GM19372 (cell line): Measurements from ENCODE around the gene SAMD14.

ENCODE experiments used
- ATAC-seq: cut with Tn5 transposase; IDR thresholded peaks from one replicate; pipeline ENCODE4 v1.9.1; 2021; ENCODE audit warnings: mild to moderate bottlenecking, low read depth, moderate library complexity; ENCODE audit not compliant: unreplicated experiment

SAMD14 gene

GRCh38 chr17:50087246-50087911, 42.6 kb downstream of the SAMD14 start:
- no peak for ATAC-seq

DNA sequence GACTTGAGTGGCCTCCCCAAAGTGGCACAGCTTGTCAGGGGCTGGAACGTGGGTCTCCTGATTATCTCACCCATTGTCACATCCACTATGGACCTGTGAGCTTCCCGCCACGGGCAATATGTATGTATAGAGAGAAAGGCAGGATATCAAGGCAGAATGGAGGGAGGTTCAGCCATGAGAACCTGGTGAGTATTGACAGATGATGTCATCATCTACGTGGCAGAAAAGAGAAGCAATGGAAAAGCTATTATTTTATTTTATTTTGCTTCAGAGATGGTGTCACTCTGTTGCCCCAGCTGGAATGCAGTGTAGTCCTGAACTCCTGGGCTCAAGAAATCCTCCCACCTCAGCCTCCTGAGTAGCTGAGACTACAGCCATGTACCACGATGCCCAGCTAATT, 48.2 kb downstream of the SAMD14 start:
- ATAC-seq = no peak

DNA sequence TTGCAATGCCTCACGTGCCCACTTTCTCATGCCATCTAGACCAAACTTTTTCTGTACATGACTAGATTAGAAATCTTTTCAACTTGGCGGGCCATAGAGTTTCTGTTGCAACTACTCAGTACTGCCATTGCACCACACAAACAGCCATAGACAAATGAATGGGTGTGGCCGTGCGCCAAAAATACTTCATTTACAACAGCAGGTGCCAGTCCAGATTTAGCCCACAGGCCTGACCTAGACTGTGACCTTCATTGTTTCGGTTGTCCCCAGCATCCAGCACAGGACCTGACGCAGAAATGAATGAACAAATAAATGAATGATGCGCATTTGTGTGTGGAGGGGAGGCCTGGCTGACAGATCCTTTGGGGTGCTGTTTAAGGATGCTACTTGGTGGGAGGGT, 49.1 kb downstream of the SAMD14 start:
- ATAC-seq = no peak

GRCh38 chr17:50080096-50080480, 49.9 kb downstream of the SAMD14 start:
- no peak for ATAC-seq

GRCh38 chr17:50079334-50080095, 50.4 kb downstream of the SAMD14 start:
- ATAC-seq = no peak

DNA sequence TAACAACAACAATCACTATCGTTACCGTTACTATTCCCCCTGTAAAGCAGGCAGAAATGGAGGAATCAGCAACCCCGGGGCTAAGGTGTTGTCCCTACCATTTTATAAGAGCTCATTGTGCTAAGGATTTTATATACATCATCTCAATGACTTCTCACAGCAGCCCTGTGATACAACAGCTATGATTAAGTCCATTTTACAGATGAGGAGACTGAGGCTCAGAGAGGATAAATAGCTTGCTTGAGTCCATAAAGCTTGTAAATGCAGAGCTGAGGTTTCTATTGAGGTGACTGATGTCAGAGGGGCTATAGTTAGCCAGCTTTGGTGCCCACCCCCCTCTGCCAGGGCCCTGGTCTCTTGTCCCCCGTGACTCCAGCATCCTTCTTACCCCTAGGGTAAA, 51.5 kb downstream of the SAMD14 start:
- no peak for ATAC-seq

DNA sequence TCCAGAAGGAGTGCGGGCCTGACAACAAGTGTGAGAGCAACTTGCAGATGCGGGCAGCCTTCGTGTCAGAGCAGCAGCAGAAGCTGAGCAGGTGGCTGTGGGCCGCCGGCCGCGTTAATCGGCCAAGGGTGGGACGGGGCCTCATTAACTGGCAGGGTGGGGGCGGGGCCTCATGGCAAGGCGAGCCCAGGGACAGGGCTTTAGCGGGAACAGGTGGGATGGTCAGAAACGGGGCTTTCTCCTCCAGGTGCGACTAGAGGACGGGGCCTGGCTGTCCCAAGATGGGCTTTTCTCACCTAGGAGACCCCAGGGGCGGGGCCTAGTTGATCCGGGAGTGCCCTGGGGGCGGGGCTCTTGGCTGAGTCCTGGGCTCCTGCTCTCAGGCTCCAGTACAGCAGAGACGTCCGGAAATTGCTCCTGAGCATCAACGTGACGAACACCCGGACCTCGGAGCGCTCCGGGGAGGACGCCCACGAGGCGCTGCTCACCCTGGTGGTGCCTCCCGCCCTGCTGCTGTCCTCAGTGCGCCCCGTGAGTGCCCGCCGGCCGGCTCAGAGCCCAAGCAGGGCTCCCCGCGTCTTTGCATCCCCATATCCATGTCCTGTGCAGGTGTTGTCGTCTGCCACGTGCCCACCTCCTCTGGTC, 53.2 kb downstream of the SAMD14 start:
- no peak for ATAC-seq

GRCh38 chr17:50076221-50076590, 53.8 kb downstream of the SAMD14 start:
- ATAC-seq = no peak

DNA sequence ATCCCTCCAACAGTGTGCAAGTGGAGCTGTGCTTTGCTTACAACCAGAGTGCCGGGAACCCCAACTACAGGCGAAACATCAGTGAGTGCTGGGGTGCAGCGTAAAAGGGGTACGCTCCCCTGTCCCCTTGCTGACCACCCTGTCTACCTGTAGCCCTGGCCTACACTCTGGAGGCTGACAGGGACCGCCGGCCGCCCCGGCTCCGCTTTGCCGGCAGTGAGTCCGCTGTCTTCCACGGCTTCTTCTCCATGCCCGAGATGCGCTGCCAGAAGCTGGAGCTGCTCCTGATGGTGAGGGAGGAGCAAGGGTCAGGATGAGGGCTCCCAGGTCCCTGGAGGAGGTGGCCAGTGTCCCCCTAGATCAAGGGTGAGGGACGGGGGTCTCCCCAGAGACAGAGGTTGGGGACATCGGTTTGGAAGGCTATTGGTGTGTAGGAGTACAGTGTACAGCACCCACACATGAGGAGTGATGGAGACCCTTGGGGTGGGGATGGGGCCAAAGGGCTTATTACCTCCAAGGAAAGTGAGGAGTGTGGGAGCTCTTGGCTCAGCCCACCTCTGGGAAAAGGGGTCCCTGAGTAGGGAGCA, 54.4 kb downstream of the SAMD14 start:
- ATAC-seq = no peak

DNA sequence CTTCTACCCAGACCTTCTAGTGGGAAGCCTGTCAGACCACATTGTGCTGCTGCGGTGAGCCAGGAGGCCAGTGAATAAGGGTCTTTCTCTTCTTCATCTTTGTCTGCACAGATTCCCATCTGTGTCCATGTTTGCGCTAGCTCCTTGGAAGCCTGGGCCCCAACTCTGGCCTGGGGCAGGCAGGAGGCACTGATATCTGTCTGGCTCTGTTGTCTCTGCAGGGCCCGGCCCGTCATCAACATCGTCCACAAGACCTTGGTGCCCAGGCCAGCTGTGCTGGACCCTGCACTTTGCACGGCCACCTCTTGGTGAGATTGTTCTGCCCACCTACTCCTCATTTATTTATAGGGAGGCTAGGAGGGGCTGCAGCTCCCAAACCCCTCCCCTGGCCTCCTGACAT, 55.7 kb downstream of the SAMD14 start:
- ATAC-seq = no peak

GRCh38 chr17:50072925-50073324, 57.0 kb downstream of the SAMD14 start:
- no peak for ATAC-seq

- ATAC-seq = no peak
These were observed 57.8 kb downstream of the SAMD14 start for GRCh38 chr17:50072130-50072529.

DNA sequence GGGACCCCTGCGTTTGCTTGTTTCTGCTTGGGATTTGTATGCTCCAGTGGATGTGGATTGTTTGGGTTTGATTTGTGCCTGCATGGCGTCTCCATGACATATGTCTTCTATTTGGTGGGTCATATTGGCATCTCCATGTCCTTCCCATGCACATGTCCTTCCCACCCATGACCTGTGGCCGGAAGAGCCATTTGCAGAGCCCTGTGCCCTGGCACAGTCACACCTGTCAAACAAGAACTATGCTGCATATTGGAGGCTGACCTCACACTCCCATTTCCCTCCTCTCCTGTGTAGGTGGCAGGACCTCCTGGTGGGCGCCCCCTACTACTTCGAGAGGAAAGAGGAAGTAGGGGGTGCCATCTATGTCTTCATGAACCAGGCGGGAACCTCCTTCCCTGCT, 58.3 kb downstream of the SAMD14 start:
- ATAC-seq = no peak

GRCh38 chr17:50070908-50071680, 58.9 kb downstream of the SAMD14 start:
- ATAC-seq = no peak

GRCh38 chr17:50067996-50068395, 62.0 kb downstream of the SAMD14 start:
- ATAC-seq = no peak

DNA sequence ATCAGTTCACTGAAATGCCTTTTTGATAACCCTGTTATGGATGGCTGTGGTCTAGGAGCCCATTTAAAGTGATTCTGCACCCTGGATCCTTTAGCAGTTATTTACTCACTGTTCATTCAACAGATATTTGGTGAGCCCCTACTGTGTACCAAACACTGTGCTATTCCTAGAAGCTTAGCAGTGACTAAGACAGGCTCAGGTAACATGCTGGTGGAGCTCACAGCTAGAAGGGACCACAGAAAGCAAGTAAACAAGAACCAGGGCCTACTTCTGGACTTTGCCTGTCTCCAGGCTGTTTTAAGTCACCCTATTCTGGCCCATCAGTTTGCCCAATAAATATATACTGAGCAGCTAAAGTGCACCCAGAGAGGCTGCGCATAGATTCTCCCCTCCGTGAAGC, 63.0 kb downstream of the SAMD14 start:
- ATAC-seq = no peak

DNA sequence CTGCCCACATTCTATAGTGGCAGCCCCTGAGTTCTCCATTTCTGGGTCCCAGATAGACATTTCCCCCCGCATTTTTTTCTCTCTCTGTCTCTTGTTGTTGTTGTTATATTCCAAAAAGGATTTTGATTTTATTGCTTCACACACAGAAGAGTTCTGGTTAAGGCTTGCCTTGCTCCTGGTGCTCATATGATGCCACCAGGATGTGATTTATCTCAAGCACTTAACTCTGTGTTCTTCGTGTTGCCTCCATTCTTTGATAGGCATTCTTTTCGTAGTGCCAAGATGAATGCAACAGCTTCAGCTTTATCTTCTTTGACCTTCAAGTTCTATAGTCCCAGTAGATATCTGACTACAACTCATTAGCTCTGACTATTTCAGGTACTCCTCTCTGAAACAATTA, 64.9 kb downstream of the SAMD14 start:
- ATAC-seq = no peak

DNA sequence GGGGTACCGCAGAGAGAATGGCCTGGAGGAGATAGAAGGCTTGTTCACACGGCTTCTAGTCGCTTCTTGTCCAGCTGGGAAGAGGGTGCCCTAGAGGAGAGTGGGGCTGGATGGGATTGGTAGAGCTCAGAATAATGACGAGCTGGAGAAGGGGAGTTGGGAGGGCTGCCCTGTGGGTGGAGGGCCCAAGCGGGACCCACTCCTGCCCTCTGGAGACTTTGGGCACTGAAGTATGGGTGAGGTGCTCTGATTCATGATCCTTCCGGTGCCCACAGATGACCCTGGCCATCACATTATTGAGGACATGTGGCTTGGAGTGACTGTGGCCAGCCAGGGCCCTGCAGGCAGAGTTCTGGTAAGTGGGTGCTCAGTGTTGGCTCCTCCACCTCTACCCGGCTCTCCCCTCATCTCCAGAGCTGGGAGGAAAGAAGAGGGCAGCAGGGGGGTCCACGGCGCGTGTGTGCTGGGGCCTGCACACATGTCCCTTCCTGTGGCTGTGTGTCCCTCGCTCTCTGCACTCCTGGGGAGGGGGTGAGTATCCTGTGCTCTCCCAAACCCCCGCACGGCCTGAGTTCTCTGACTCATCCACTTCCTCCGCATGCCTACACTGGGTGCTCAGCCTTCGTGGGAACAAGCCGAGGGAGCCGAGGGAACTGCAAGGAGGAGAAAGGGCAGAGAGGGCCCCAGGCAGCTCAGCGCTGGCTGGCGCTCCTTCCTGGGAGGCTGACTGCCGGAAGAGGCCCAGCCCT, 65.5 kb downstream of the SAMD14 start:
- ATAC-seq = no peak

GRCh38 chr17:50063561-50064252, 66.3 kb downstream of the SAMD14 start:
- ATAC-seq = no peak
